ENCODE data around the gene SLC34A1. TPM values are rescaled to one million over a fixed set of nuclear protein-coding genes. Genes with fewer than 3 reads are reported as not detected.
A peak's percentile ranks its signal among the peaks of the same experiment; 100 is the strongest.

SLC34A1 gene
- total RNA-seq (not detected), polyA plus RNA-seq (not detected)
- long read RNA-seq, donor 1, result 0 reads
- long read RNA-seq, donor 2, result 0 reads
- long read RNA-seq, donor 3, result 0 reads

GRCh38 chr5:177384134-177384533 is at the start of gene SLC34A1:
SLC34A1 (plus strand) TSS chr5:177384434; CDS start chr5:177385742, 1,308 bp downstream.
- TF ChIP-seq CTCF (IDR thresholded peaks at IDR 0.05) (no peak), POLR2A (IDR thresholded peaks at IDR 0.05) (no peak)
- peaks cover 0 to 6% (median 0%) of the 10 kb centered on the region in 12 donors for H3K4me1 ChIP-seq
- no peaks in the 10 kb centered on the region for H3K9me3 ChIP-seq
- peaks cover 0 to 32% (median 0%) of the 10 kb centered on the region in 9 donors for H3K27me3 ChIP-seq
- H3K27ac ChIP-seq, result no peak within 1 kb of the TSS
- intact Hi-C loops (cut with DNase I), result loop anchor here in 2 of 10 donors (5.0 to 10.0 kb wide), 3 partner anchors 67 to 269 kb away; partner anchors contain the start of gene MXD3 (in 1 of the 2)
- no peak for ATAC-seq
- no peak within 1 kb of the TSS for H3K4me3 ChIP-seq
- 57 to 76% (median 68%) methylated on average over 4 of the region's 4 CpGs for WGBS, 4 donors
- no peak for DNase-seq
- no peaks in the 10 kb centered on the region for H3K36me3 ChIP-seq

- no peaks in the 10 kb centered on the region for H3K27me3 ChIP-seq
- intact Hi-C loops (cut with DNase I), result no loop called here
- TF ChIP-seq CTCF (IDR thresholded peaks at IDR 0.05) (no peak), POLR2A (IDR thresholded peaks at IDR 0.05) (no peak)
- no peaks in the 10 kb centered on the region for H3K9me3 ChIP-seq
- 69 to 80% (median 77%) methylated on average over 21 of the region's 21 CpGs for WGBS, 4 donors
- peak overlapping the region in 8 of 12 donors; percentile 13 to 78 (median 68) for H3K27ac ChIP-seq
- DNase-seq, result peak in 3 of 5 donors; percentile 41 to 69 (median 68)
- peak; percentile 84 to 89 (median 85) for ATAC-seq
- no peak overlapping the region for H3K4me3 ChIP-seq
- H3K36me3 ChIP-seq, result peaks cover 3 to 100% (median 93%) of the 10 kb centered on the region in 9 donors
- H3K4me1 ChIP-seq, result peaks cover 0 to 40% (median 20%) of the 10 kb centered on the region in 12 donors
Measured at GRCh38 chr5:177334781-177335700, 49.2 kb upstream of the SLC34A1 start.

GRCh38 chr5:177335701-177336065 is 48.6 kb upstream of the SLC34A1 start:
- Histone ChIP-seq H3K9me3 (no peaks in the 10 kb centered on the region), H3K27ac (peak overlapping the region in 8 of 12 donors; percentile 24 to 78 (median 68)), H3K4me3 (no peak overlapping the region), H3K36me3 (peaks cover 3 to 98% (median 87%) of the 10 kb centered on the region in 9 donors), H3K4me1 (peaks cover 0 to 40% (median 20%) of the 10 kb centered on the region in 12 donors), H3K27me3 (no peaks in the 10 kb centered on the region)
- DNase-seq, result peak in 1 of 5 donors; percentile 38
- ATAC-seq, result peak; percentile 15 to 69 (median 52)
- intact Hi-C loops (cut with DNase I), result no loop called here
- WGBS, 4 donors, result 48 to 82% (median 64%) methylated on average over 7 of the region's 7 CpGs
- no peak for TF ChIP-seq CTCF (IDR thresholded peaks at IDR 0.05)
- no peak for TF ChIP-seq POLR2A (IDR thresholded peaks at IDR 0.05)

GRCh38 chr5:177336112-177336511 is 48.1 kb upstream of the SLC34A1 start:
- peak in 1 of 4 donors; percentile 20 for ATAC-seq
- TF ChIP-seq POLR2A (IDR thresholded peaks at IDR 0.05) (no peak), CTCF (IDR thresholded peaks at IDR 0.05) (peak in 1 of 12 donors; percentile 26)
- Histone ChIP-seq H3K9me3 (no peaks in the 10 kb centered on the region), H3K27ac (peak overlapping the region in 7 of 12 donors; percentile 31 to 78 (median 69)), H3K4me1 (peaks cover 0 to 40% (median 20%) of the 10 kb centered on the region in 12 donors), H3K36me3 (peaks cover 3 to 95% (median 83%) of the 10 kb centered on the region in 9 donors), H3K27me3 (no peaks in the 10 kb centered on the region), H3K4me3 (no peak overlapping the region)
- WGBS, 4 donors, result 70 to 76% (median 72%) methylated on average over 12 of the region's 12 CpGs
- no peak for DNase-seq
- intact Hi-C loops (cut with DNase I), result no loop called here
